OCI-LY1 (cell line): ENCODE measurements around the gene APOC3.

ENCODE experiments used
- H2AFZ ChIP-seq: fragments of 200-600 bp; sonication (generic), shearing (Covaris generic); 2 replicates; pipeline ENCODE4 v1.6.0; 2014; ENCODE audit warnings: antibody characterized with exemption, mild to moderate bottlenecking, low read length
- H3F3A ChIP-seq: fragments of 200-600 bp; sonication (generic), shearing (Covaris generic); 2 replicates; pipeline ENCODE4 v1.6.0; 2014; ENCODE audit warnings: mild to moderate bottlenecking, antibody characterized with exemption, low read length, moderate library complexity; ENCODE audit not compliant: insufficient read depth
- H3K27ac ChIP-seq: fragments of 200-600 bp; sonication (generic); 2 replicates; pipeline ENCODE4 v1.5.1; 2014; ENCODE audit warnings: low read length, mixed run types, mild to moderate bottlenecking, low read depth; ENCODE audit not compliant: poor library complexity, severe bottlenecking
- H3K27me3 ChIP-seq: fragments of 200-600 bp; sonication (generic); 2 replicates; pipeline ENCODE4 v1.6.0; 2014; ENCODE audit warnings: antibody characterized with exemption, mild to moderate bottlenecking, low read length, moderate library complexity; ENCODE audit not compliant: insufficient read depth
- H3K36me3 ChIP-seq: fragments of 200-600 bp; sonication (generic); 2 replicates; pipeline ENCODE4 v1.6.1; 2014; ENCODE audit warnings: mild to moderate bottlenecking, antibody characterized with exemption, low read length, moderate library complexity, mixed read lengths; ENCODE audit not compliant: insufficient read depth
- H3K4me1 ChIP-seq: fragments of 200-600 bp; sonication (generic); 2 replicates; pipeline ENCODE4 v1.5.1; 2014; ENCODE audit warnings: mild to moderate bottlenecking, low read length, moderate library complexity; ENCODE audit not compliant: insufficient read depth, severe bottlenecking
- H3K4me2 ChIP-seq: fragments of 200-600 bp; sonication (generic), shearing (Covaris generic); 2 replicates; pipeline ENCODE4 v1.6.1; 2014; ENCODE audit warnings: low read length
- H3K4me3 ChIP-seq: fragments of 200-600 bp; sonication (generic); 2 replicates; pipeline ENCODE4 v1.5.1; 2014; ENCODE audit warnings: low read length, low read depth, mild to moderate bottlenecking, mixed read lengths; ENCODE audit not compliant: poor library complexity, severe bottlenecking
- H3K79me2 ChIP-seq: fragments of 200-600 bp; shearing (Covaris generic); 2 replicates; pipeline ENCODE4 v1.6.1; 2016; ENCODE audit warnings: mixed run types, low read length, mixed read lengths; ENCODE audit not compliant: insufficient read depth
- H3K9ac ChIP-seq: fragments of 200-600 bp; sonication (generic), shearing (Covaris generic); 2 replicates; pipeline ENCODE4 v1.6.1; 2014; ENCODE audit warnings: mild to moderate bottlenecking, low read length, mixed read lengths
- H3K9me2 ChIP-seq: fragments of 200-600 bp; sonication (generic), shearing (Covaris generic); 2 replicates; pipeline ENCODE4 v1.6.1; 2014; ENCODE audit warnings: low read depth, mild to moderate bottlenecking, low read length, mixed read lengths
- H3K9me3 ChIP-seq: fragments of 200-600 bp; shearing (Covaris generic); 2 replicates; pipeline ENCODE4 v1.6.1; 2014; ENCODE audit warnings: low read length, mixed read lengths
- H4K20me1 ChIP-seq: fragments of 200-600 bp; sonication (generic), shearing (Covaris generic); 2 replicates; pipeline ENCODE4 v1.6.0; 2016; ENCODE audit warnings: mild to moderate bottlenecking, low read length; ENCODE audit not compliant: insufficient read depth
- EZH2 ChIP-seq: fragments of 200-600 bp; sonication (generic), shearing (Covaris generic); IDR thresholded peaks from 2 replicates; pipeline ENCODE4 v1.8.0; 2017; ENCODE audit warnings: borderline replicate concordance, mixed run types, mild to moderate bottlenecking, antibody characterized with exemption, low read length, moderate library complexity, mixed read lengths
- TF ChIP-seq, protein P1 (sequence below): fragments of 200-600 bp; sonication (generic), shearing (Covaris generic); IDR thresholded peaks from 2 replicates; pipeline ENCODE4 v1.5.1; 2017; ENCODE audit warnings: mild to moderate bottlenecking, antibody characterized with exemption, low read length, moderate library complexity, mixed read lengths

Gene APOC3

DNA sequence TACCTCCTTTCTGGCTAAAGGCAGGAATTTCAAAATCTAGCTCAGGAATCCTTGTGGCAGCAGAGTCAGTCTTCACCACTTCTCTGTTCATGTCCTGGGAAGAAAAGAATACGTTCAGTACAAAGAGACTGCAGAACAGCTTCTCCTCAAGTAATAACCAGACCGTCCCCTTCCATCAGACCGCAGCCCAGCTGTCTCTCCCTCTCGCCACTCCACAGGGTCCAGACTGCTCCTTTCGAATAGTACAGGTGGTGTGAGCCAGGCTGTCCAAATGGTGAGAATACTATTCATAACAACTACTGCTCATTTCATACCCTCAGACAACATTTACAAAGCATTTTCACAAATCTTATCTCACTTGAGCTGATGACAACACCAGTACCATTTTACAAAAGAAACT lies 42.7 kb upstream of the APOC3 start:
- Histone ChIP-seq H4K20me1 (no peaks in the 10 kb centered on the region), H3K27ac (no peak overlapping the region), H2AFZ (no peak overlapping the region)

DNA sequence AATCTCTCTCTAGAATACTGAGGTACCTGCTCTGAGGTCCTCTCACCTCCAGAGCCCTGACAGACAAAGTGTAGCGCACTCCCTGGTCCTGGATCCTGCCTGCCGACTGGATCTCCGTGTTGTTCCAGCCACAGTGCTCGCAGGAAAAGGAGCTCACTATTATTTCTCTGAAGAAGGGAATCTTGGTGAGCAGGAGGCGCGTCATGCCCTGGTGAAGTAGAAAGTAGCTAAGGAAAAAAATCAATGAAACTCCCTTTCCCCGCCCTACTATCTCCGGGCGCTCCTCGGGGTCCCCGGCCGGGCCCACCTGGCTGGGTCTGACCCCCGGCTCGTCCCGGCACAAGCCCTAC lies 42.3 kb upstream of the APOC3 start:
- no peaks in the 10 kb centered on the region for H3K9me2 ChIP-seq
- H3K9ac ChIP-seq, result peak overlapping the region; percentile 84
- H3K27me3 ChIP-seq, result no peaks in the 10 kb centered on the region
- peaks cover 28% of the 10 kb centered on the region for H3K4me1 ChIP-seq
- no peak for TF ChIP-seq EZH2
- H3K36me3 ChIP-seq, result peaks cover 43% of the 10 kb centered on the region
- H4K20me1 ChIP-seq, result no peaks in the 10 kb centered on the region
- H3K27ac ChIP-seq, result no peak overlapping the region
- H3K9me3 ChIP-seq, result no peaks in the 10 kb centered on the region
- H3F3A ChIP-seq, result no peaks in the 10 kb centered on the region
- H3K4me2 ChIP-seq, result peak overlapping the region; percentile 98
- H2AFZ ChIP-seq, result no peak overlapping the region
- H3K4me3 ChIP-seq, result peak overlapping the region; percentile 89
- H3K79me2 ChIP-seq, result peaks cover 10% of the 10 kb centered on the region; the same call in 1 of the 2 replicates

More for the DNA sequence above, 42.7 kb upstream of the APOC3 start:
- Histone ChIP-seq H3F3A (no peaks in the 10 kb centered on the region), H3K9me3 (no peaks in the 10 kb centered on the region), H3K4me2 (peak overlapping the region; percentile 98), H3K9me2 (no peaks in the 10 kb centered on the region), H3K9ac (peak overlapping the region; percentile 84), H3K36me3 (peaks cover 47% of the 10 kb centered on the region), H3K79me2 (peaks cover 10% of the 10 kb centered on the region; the same call in 1 of the 2 replicates), H3K4me1 (peaks cover 27% of the 10 kb centered on the region), H3K4me3 (peak overlapping the region; percentile 89), H3K27me3 (no peaks in the 10 kb centered on the region)
- TF ChIP-seq, protein P1, sequence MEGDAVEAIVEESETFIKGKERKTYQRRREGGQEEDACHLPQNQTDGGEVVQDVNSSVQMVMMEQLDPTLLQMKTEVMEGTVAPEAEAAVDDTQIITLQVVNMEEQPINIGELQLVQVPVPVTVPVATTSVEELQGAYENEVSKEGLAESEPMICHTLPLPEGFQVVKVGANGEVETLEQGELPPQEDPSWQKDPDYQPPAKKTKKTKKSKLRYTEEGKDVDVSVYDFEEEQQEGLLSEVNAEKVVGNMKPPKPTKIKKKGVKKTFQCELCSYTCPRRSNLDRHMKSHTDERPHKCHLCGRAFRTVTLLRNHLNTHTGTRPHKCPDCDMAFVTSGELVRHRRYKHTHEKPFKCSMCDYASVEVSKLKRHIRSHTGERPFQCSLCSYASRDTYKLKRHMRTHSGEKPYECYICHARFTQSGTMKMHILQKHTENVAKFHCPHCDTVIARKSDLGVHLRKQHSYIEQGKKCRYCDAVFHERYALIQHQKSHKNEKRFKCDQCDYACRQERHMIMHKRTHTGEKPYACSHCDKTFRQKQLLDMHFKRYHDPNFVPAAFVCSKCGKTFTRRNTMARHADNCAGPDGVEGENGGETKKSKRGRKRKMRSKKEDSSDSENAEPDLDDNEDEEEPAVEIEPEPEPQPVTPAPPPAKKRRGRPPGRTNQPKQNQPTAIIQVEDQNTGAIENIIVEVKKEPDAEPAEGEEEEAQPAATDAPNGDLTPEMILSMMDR, result no peak
- no peak for TF ChIP-seq EZH2

DNA sequence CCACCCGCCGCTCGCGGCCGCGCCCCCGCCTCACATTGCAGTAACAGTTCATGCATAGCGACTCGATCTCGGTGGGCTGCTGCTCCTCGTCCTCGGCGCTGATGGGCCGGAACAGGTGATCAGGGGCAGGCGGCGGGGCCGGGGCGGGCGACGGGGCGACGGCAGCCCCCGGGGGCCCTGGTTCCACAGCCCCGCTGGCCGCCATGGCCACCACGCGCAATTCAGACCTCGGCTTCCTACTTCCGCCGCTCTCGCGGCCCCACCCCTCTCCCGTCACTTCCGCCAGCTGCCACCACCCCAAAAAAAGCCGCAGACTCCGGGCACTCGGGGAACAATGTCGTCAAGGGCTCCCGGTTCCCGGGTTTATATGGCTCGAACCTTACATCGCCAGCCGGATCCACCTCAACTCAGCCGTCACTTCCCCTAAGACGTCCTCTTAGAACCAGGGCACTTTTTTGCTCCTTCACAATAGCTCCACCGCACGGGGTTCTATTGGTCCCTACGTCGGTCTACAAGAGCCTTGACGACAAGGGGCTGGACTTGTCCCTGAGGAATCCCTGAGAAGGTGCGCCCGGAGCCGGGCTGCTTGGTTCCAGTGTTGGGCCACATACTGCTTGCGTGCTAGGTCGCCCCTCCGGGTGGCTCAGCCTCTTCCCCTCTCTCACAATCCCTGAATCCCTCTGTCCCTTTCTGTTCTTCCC lies 41.8 kb upstream of the APOC3 start, which contains the start of gene ZPR1:
TSS of gene ZPR1 (minus strand) at position 238 of the 701 bp plus-strand sequence. CDS start at position 205, 33 bp downstream.
- Histone ChIP-seq H2AFZ (no peak within 1 kb of the TSS), H4K20me1 (no peaks in the 10 kb centered on the region), H3K79me2 (peaks cover 10% of the 10 kb centered on the region; the same call in 1 of the 2 replicates), H3K4me3 (peak within 1 kb of the TSS; percentile 89), H3F3A (no peaks in the 10 kb centered on the region), H3K9me2 (no peaks in the 10 kb centered on the region), H3K36me3 (peaks cover 38% of the 10 kb centered on the region), H3K9ac (peak within 1 kb of the TSS; percentile 84), H3K4me1 (peaks cover 28% of the 10 kb centered on the region), H3K4me2 (peak within 1 kb of the TSS; percentile 98), H3K27me3 (no peaks in the 10 kb centered on the region), H3K27ac (no peak within 1 kb of the TSS), H3K9me3 (no peaks in the 10 kb centered on the region)
- TF ChIP-seq, protein P1, result no peak
- TF ChIP-seq EZH2, result no peak
